ENCODE measurements around the gene SPSB3.

Gene SPSB3

GRCh38 chr16:1734816-1735215 lies 47.6 kb downstream of the SPSB3 start:
- TF ChIP-seq ZNF362 (tag by site-specific recombination; IDR thresholded peaks at IDR 0.05), result no peak
- TF ChIP-seq ZNF768 (tag by site-specific recombination; IDR thresholded peaks at IDR 0.05), result no peak
- TF ChIP-seq ZNF248 (tag by site-specific recombination; IDR thresholded peaks at IDR 0.05), result no peak
- TF ChIP-seq KLF16 (tag by site-specific recombination; IDR thresholded peaks at IDR 0.05), result no peak
- no peak for TF ChIP-seq ZNF701 (tag by site-specific recombination; IDR thresholded peaks at IDR 0.05)
- TF ChIP-seq SP7 (tag by site-specific recombination; IDR thresholded peaks at IDR 0.05), result no peak
- no peak for TF ChIP-seq ZBTB17 (tag by site-specific recombination; IDR thresholded peaks at IDR 0.05)
- TF ChIP-seq ZNF24 (tag by site-specific recombination; IDR thresholded peaks at IDR 0.05), result no peak
- TF ChIP-seq MEIS1 (CRISPR knock-in tag; IDR thresholded peaks at IDR 0.05; ENCODE audit: borderline replicate concordance), result no peak
- no peak for TF ChIP-seq HOXD13 (CRISPR knock-in tag; IDR thresholded peaks at IDR 0.05; ENCODE audit: borderline replicate concordance)
- no peak for TF ChIP-seq ZNF174 (tag by site-specific recombination; IDR thresholded peaks at IDR 0.05)
- TF ChIP-seq ZBTB26 (tag by site-specific recombination; optimal IDR thresholded peaks at IDR 0.05), result no peak
- TF ChIP-seq ZNF660 (tag by site-specific recombination; IDR thresholded peaks at IDR 0.05), result no peak
- no peak for TF ChIP-seq ZNF830 (tag by site-specific recombination; IDR thresholded peaks at IDR 0.05; ENCODE audit: low read depth)
- no peak for TF ChIP-seq ZNF146 (tag by site-specific recombination; IDR thresholded peaks at IDR 0.05)
- TF ChIP-seq SCRT1 (tag by site-specific recombination; IDR thresholded peaks at IDR 0.05; ENCODE audit: borderline replicate concordance), result no peak
- TF ChIP-seq AEBP2 (tag by site-specific recombination; IDR thresholded peaks at IDR 0.05; ENCODE audit: borderline replicate concordance), result no peak
- no peak for TF ChIP-seq ZBTB21 (tag by site-specific recombination; IDR thresholded peaks at IDR 0.05)
- TF ChIP-seq ZNF211 (tag by site-specific recombination; IDR thresholded peaks at IDR 0.05; ENCODE audit: low read depth), result no peak
- Histone ChIP-seq H3K27ac (ENCODE audit: extremely low read depth, low read depth, low read length) (no peak overlapping the region), H3K4me1 (ENCODE audit: control insufficient read depth, insufficient read depth, low read length) (no peaks in the 10 kb centered on the region), H3K4me3 (ENCODE audit: low read depth, low read length) (no peak overlapping the region), H3K36me3 (ENCODE audit: control insufficient read depth in 2 of 2, insufficient read depth in 1 of 2, low read length in 2 of 2) (peaks cover 5 to 56% of the 10 kb centered on the region in 2 experiments; a peak in 2 of 3 replicates), H3K9me3 (ENCODE audit: control insufficient read depth, insufficient read depth, low read depth, low read length) (no peaks in the 10 kb centered on the region)
- CTCF ChIA-PET, result no interaction called here
- POLR2A ChIA-PET, result no interaction called here

- Histone ChIP-seq H3K4me1 (ENCODE audit: control insufficient read depth, insufficient read depth, low read length) (no peaks in the 10 kb centered on the region), H3K9me3 (ENCODE audit: control insufficient read depth, insufficient read depth, low read depth, low read length) (no peaks in the 10 kb centered on the region), H3K27ac (ENCODE audit: extremely low read depth, low read depth, low read length) (no peak overlapping the region), H3K36me3 (ENCODE audit: control insufficient read depth in 2 of 2, insufficient read depth in 1 of 2, low read length in 2 of 2) (peaks cover 6 to 57% of the 10 kb centered on the region in 2 experiments; a peak in 2 of 3 replicates), H3K4me3 (ENCODE audit: low read depth, low read length) (no peak overlapping the region)
- CTCF ChIA-PET, result no interaction called here
- TF ChIP-seq ZNF791 (tag by site-specific recombination; IDR thresholded peaks at IDR 0.05) (no peak), ZBTB21 (tag by site-specific recombination; IDR thresholded peaks at IDR 0.05) (no peak), ZNF433 (tag by site-specific recombination; IDR thresholded peaks at IDR 0.05; ENCODE audit: low read depth) (no peak), PRDM10 (tag by site-specific recombination; IDR thresholded peaks at IDR 0.05) (no peak), ZNF548 (tag by site-specific recombination; IDR thresholded peaks at IDR 0.05) (no peak), SCRT1 (tag by site-specific recombination; IDR thresholded peaks at IDR 0.05; ENCODE audit: borderline replicate concordance) (no peak), ZNF398 (tag by site-specific recombination; IDR thresholded peaks at IDR 0.05) (no peak), ZNF645 (tag by site-specific recombination; IDR thresholded peaks at IDR 0.05) (no peak), IKZF3 (tag by site-specific recombination; IDR thresholded peaks at IDR 0.05) (no peak)
- POLR2A ChIA-PET, result no interaction called here
Observed at GRCh38 chr16:1734123-1734522, 48.2 kb downstream of the SPSB3 start.
